ENCODE data around the gene TRIAP1. TPM values are rescaled to one million over a fixed set of nuclear protein-coding genes. Genes with fewer than 3 reads are reported as not detected.

Gene TRIAP1
- total RNA-seq, 2 donors from 2014 or later = 15.7 to 21.9 TPM

DNA sequence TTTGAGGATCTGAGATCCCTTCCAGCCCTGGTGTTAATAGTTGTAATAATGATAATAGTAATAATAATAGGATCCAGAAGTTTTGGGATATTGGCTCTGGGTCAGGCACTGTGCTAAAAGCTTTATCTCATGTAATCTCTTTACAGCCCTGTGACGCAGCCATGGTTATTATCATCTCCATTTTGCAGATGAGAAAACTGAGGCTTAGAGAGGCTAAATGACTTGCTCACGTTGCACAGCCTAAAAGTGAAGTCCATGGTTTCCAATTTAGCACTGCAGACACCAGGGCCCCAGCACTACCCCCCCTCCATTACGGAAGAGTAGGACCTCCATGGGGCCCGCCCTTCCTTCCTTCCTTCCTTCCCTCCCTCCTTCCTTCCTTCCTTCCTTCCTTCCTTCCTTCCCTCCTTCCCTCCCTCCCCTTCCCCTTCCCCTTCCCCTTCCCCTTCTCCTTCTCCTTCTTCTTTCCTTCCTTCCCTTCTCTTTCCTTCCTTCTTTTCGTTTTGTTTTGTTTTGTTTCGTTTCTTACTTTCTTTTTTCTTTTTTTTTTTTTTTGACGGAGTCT, 23.2 kb downstream of the TRIAP1 start:
- WGBS = 73% methylated on average over 7 of the region's 7 CpGs
- no peaks in the 10 kb centered on the region for H3K4me1 ChIP-seq (replicated peaks)
- intact Hi-C loops (cut with DNase I) = no loop called here

DNA sequence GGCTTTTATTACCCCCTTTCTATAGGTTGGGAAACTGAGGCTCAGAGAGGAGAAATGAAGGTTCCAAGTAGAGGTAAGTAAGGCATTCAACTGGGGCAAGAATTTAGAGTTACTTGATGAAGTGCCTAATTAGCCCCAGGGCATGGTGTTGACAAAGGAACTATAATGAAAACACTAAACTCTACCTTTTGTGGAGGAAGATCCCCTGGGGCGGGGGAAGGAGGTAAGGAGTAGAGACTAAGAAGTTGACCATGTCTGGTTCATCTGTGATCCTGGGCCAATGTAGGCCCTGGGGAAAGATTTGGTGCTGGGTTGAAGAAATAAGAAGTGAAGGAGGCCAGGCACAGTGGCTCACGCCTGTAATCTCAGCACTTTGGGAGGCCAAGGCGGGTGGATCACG, 24.5 kb downstream of the TRIAP1 start:
- Histone ChIP-seq H3K27me3 (replicated peaks; ENCODE audit: insufficient read depth) (no peaks in the 10 kb centered on the region), H3K27ac (no peak overlapping the region), H3K4me3 (no peak overlapping the region), H3K9me3 (no peaks in the 10 kb centered on the region), H3K4me1 (replicated peaks) (no peaks in the 10 kb centered on the region), H3K36me3 (no peaks in the 10 kb centered on the region)
- 80% methylated on average over 4 of the region's 4 CpGs for WGBS
- TF ChIP-seq POLR2A (IDR thresholded peaks at IDR 0.05) (no peak), CTCF (IDR thresholded peaks at IDR 0.05) (no peak), POLR2AphosphoS5 (IDR thresholded peaks at IDR 0.05) (no peak)
- DNase-seq (ENCODE audit: low spot score) = no peak
- intact Hi-C loops (cut with DNase I) = no loop called here

More for the DNA sequence above, 23.2 kb downstream of the TRIAP1 start:
- no peak for DNase-seq (ENCODE audit: low spot score)
- Histone ChIP-seq H3K27me3 (replicated peaks; ENCODE audit: insufficient read depth) (no peaks in the 10 kb centered on the region), H3K4me3 (no peak overlapping the region), H3K27ac (no peak overlapping the region), H3K36me3 (no peaks in the 10 kb centered on the region), H3K9me3 (no peaks in the 10 kb centered on the region)
- TF ChIP-seq POLR2AphosphoS5 (IDR thresholded peaks at IDR 0.05) (no peak), CTCF (IDR thresholded peaks at IDR 0.05) (no peak), POLR2A (IDR thresholded peaks at IDR 0.05) (no peak)

DNA sequence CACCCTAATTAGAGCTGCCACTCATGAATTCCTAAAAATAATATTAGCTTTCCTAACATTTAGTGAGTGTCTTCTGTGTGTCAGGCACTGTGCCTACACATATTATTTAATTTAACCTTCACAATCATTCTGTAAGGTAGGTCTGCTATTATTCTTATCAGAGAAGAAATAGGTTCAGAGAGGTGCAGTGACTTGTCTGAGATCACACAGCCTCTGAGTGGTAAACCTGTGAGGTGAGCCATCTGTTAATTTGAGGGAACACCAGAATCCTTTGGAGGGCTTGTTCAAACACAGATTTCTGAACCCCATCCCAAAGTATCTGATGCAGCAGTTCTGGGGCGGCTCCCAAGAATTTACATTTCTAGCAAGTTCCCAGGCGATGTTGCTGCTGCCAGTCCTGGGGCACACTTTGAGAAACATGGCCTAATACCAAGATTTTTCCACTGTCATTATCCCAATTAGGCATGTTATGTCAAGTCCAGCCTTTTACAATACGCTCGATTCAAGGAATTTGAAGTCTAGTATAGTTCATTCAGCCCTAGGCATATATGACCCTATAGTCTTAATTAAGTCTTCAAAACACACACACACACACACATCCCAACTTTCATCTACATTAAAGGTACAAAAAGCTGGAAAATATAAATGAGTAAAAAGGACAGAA, 28.1 kb downstream of the TRIAP1 start:
- H3K4me1 ChIP-seq (replicated peaks) = no peaks in the 10 kb centered on the region
- no peak for DNase-seq (ENCODE audit: low spot score)
- TF ChIP-seq POLR2A (IDR thresholded peaks at IDR 0.05) (no peak), CTCF (IDR thresholded peaks at IDR 0.05) (no peak), POLR2AphosphoS5 (IDR thresholded peaks at IDR 0.05) (no peak)
- 55% methylated on average over 4 of the region's 4 CpGs for WGBS
- no peak overlapping the region for H3K27ac ChIP-seq
- no peaks in the 10 kb centered on the region for H3K27me3 ChIP-seq (replicated peaks; ENCODE audit: insufficient read depth)
- no peak overlapping the region for H3K4me3 ChIP-seq
- H3K36me3 ChIP-seq = no peaks in the 10 kb centered on the region
- intact Hi-C loops (cut with DNase I) = no loop called here
- no peaks in the 10 kb centered on the region for H3K9me3 ChIP-seq

GRCh38 chr12:120416490-120417216, 29.5 kb downstream of the TRIAP1 start:
- intact Hi-C loops (cut with DNase I) = no loop called here
- no peaks in the 10 kb centered on the region for H3K36me3 ChIP-seq
- TF ChIP-seq POLR2A (IDR thresholded peaks at IDR 0.05) = no peak
- TF ChIP-seq POLR2AphosphoS5 (IDR thresholded peaks at IDR 0.05) = no peak
- TF ChIP-seq CTCF (IDR thresholded peaks at IDR 0.05) = no peak
- no peak overlapping the region for H3K4me3 ChIP-seq
- no peaks in the 10 kb centered on the region for H3K27me3 ChIP-seq (replicated peaks; ENCODE audit: insufficient read depth)
- no peaks in the 10 kb centered on the region for H3K4me1 ChIP-seq (replicated peaks)
- no peaks in the 10 kb centered on the region for H3K9me3 ChIP-seq
- H3K27ac ChIP-seq = no peak overlapping the region
- DNase-seq (ENCODE audit: low spot score) = no peak
- WGBS = 87% methylated on average over 7 of the region's 7 CpGs
